Cardiac muscle cell (in vitro differentiated cells and primary cell): ENCODE results near the gene ACSL1. TPM values are rescaled to one million over a fixed set of nuclear protein-coding genes. Genes with fewer than 3 reads are reported as not detected.
A peak's percentile ranks its signal among the peaks of the same experiment; 100 is the strongest.

Experiments
- DNase-seq, 2 donors: peaks; one replicate each; pipeline versions ENCODE4 v3.0.0 to v3.0.0-alpha.2; 2010 to 2017; ENCODE audit warnings: low read depth in 1 of 2, low spot score in 1 of 2
- H3K27ac ChIP-seq: fragments of 200-600 bp; sonication (generic); 2 replicates; pipeline ENCODE4 v1.5.1; 2016
- H3K27me3 ChIP-seq: fragments of 200-600 bp; sonication (generic); 2 replicates; pipeline ENCODE4 v1.6.0; 2016; ENCODE audit warnings: control low read depth
- H3K36me3 ChIP-seq: fragments of 200-600 bp; sonication (generic); 2 replicates; pipeline ENCODE4 v1.5.1; 2016; ENCODE audit warnings: control low read depth
- H3K4me1 ChIP-seq: fragments of 200-600 bp; sonication (generic); 2 replicates; pipeline ENCODE4 v1.8.1; 2017; ENCODE audit warnings: low read depth, mild to moderate bottlenecking, mixed run types
- H3K4me3 ChIP-seq: fragments of 200-600 bp; sonication (generic); 2 replicates; pipeline ENCODE4 v1.5.1; 2016; ENCODE audit warnings: mild to moderate bottlenecking
- H3K9me3 ChIP-seq: fragments of 200-600 bp; sonication (generic); 2 replicates; pipeline ENCODE4 v1.5.1; 2017; ENCODE audit warnings: low read depth, mild to moderate bottlenecking, control low read depth
- polyA plus RNA-seq: library from polyadenylated mRNA; unstranded; fragments of >200 nt; fragmentation: Nextera tagmentation; extraction: Ambion mirVana; gene quantifications from 2 replicates; pipeline ENCODE4 v1.2.1, GENCODE V29; 2016
- total RNA-seq: library from RNA; depleted of rRNA; stranded (reverse); fragments of >200 nt; gene quantifications from 2 replicates; pipeline ENCODE4 v1.2.3, GENCODE V29; 2016
- TF ChIP-seq, protein P1 (sequence below): IDR thresholded peaks from 2 replicates; pipeline ENCODE4 v1.5.1; 2012; ENCODE audit warnings: low read depth, mild to moderate bottlenecking, low read length

The ACSL1 gene
- total and polyA plus RNA-seq, 2 experiments from 2014 or later: 66.4 to 76.6 TPM

- Histone ChIP-seq H3K27me3 (no peaks in the 10 kb centered on the region), H3K36me3 (no peaks in the 10 kb centered on the region), H3K4me3 (no peak overlapping the region), H3K4me1 (peaks cover 3% of the 10 kb centered on the region), H3K9me3 (no peaks in the 10 kb centered on the region), H3K27ac (no peak overlapping the region)
- TF ChIP-seq, protein P1, sequence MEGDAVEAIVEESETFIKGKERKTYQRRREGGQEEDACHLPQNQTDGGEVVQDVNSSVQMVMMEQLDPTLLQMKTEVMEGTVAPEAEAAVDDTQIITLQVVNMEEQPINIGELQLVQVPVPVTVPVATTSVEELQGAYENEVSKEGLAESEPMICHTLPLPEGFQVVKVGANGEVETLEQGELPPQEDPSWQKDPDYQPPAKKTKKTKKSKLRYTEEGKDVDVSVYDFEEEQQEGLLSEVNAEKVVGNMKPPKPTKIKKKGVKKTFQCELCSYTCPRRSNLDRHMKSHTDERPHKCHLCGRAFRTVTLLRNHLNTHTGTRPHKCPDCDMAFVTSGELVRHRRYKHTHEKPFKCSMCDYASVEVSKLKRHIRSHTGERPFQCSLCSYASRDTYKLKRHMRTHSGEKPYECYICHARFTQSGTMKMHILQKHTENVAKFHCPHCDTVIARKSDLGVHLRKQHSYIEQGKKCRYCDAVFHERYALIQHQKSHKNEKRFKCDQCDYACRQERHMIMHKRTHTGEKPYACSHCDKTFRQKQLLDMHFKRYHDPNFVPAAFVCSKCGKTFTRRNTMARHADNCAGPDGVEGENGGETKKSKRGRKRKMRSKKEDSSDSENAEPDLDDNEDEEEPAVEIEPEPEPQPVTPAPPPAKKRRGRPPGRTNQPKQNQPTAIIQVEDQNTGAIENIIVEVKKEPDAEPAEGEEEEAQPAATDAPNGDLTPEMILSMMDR: no peak
- peak in 1 of 2 donors; percentile 75 for DNase-seq
These were observed 96.9 kb downstream of the ACSL1 start for GRCh38 chr4:184728858-184729257.

- Histone ChIP-seq H3K27me3 (no peaks in the 10 kb centered on the region), H3K27ac (no peak overlapping the region), H3K36me3 (no peaks in the 10 kb centered on the region), H3K4me3 (no peak overlapping the region), H3K9me3 (no peaks in the 10 kb centered on the region), H3K4me1 (peaks cover 3% of the 10 kb centered on the region)
- TF ChIP-seq, protein P1: no peak
- DNase-seq: no peak
These were observed 98.3 kb downstream of the ACSL1 start for GRCh38 chr4:184727430-184727829.

- H3K27ac ChIP-seq: no peak overlapping the region
- H3K4me3 ChIP-seq: no peak overlapping the region
- H3K36me3 ChIP-seq: peaks cover 4% of the 10 kb centered on the region
These were observed 103.0 kb downstream of the ACSL1 start for GRCh38 chr4:184722798-184723197.

DNA sequence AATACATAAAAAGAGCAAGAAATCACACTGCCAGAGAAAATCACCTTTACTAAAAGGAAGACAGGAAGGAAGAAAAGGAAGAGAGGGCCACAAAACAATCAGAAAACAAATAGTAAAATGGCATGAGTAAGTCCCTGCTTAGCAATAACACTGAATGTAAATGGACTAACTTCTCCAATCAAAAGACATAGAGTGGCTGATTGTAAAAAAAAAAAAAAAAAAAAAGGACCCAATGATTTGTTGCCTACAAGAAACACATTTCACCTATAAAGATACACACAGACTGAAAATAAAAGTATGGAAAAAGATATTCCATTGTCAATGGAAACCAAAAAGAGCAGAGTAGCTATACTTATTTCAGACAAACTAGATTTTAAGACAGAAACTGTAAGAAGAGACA lies 104.5 kb downstream of the ACSL1 start:
- peaks cover 4% of the 10 kb centered on the region for H3K36me3 ChIP-seq
- H3K27me3 ChIP-seq: no peaks in the 10 kb centered on the region
- no peaks in the 10 kb centered on the region for H3K9me3 ChIP-seq
- H3K4me1 ChIP-seq: no peaks in the 10 kb centered on the region
- H3K4me3 ChIP-seq: no peak overlapping the region
- TF ChIP-seq, protein P1: no peak
- H3K27ac ChIP-seq: no peak overlapping the region
- no peak for DNase-seq

More at GRCh38 chr4:184722798-184723197, 103.0 kb downstream of the ACSL1 start:
- no peaks in the 10 kb centered on the region for H3K9me3 ChIP-seq
- no peak for DNase-seq
- TF ChIP-seq, protein P1: no peak
- H3K4me1 ChIP-seq: no peaks in the 10 kb centered on the region
- no peaks in the 10 kb centered on the region for H3K27me3 ChIP-seq

GRCh38 chr4:184719407-184719806 lies 106.4 kb downstream of the ACSL1 start:
- no peak overlapping the region for H3K27ac ChIP-seq
- no peak for DNase-seq

More at GRCh38 chr4:184719407-184719806, 106.4 kb downstream of the ACSL1 start:
- no peaks in the 10 kb centered on the region for H3K27me3 ChIP-seq
- H3K4me1 ChIP-seq: no peaks in the 10 kb centered on the region
- H3K36me3 ChIP-seq: peaks cover 4% of the 10 kb centered on the region
- no peaks in the 10 kb centered on the region for H3K9me3 ChIP-seq
- no peak overlapping the region for H3K4me3 ChIP-seq
- TF ChIP-seq, protein P1: no peak
